GM19351 (cell line): ENCODE measurements around the gene ZNF778.
"Not testable (repeated sequence)": the region's sequence is repeated elsewhere in the genome, so short reads cannot be mapped to it uniquely, and the experiment has no call there.

ENCODE experiments used
- ATAC-seq: cut with Tn5 transposase; IDR thresholded peaks from one replicate; pipeline ENCODE4 v1.9.1; 2021; ENCODE audit warnings: mild to moderate bottlenecking, moderate library complexity; ENCODE audit not compliant: unreplicated experiment

Gene ZNF778

DNA sequence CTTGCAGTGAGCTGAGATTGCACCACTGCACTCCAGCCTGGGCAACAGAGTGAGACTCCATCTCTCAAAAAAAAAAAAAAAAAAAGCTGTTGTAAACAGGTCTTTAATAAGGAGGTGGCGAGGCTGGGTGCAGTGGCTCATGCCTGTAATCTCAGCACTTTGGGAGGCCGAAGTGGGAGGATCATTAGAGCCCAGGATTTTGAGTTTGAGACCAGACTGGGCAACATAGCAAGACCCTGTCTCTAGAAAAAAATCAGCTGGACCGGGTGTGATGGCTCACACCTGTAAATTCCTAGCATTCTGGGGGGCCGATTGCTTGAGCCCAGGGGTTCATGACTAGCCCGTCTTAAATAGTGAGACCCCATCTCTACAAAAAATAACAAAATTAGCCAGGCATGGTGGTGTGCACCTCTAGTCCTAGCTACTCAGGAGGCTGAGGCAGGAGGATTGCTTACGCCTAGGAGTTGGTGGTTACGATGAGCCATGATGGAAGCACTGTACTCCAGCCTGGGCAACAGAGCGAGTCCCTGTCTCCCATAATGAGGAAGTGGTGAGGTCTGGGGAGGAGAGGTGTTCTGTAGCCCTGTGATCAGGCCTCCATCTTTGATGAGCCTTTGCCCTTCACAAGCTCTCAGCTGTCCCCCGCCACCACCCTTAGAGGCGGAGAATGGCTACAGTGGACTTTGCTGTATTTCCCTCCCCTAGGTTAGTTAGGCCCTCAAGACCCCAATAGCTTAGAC, 36.2 kb downstream of the ZNF778 start:
- no peak for ATAC-seq

DNA sequence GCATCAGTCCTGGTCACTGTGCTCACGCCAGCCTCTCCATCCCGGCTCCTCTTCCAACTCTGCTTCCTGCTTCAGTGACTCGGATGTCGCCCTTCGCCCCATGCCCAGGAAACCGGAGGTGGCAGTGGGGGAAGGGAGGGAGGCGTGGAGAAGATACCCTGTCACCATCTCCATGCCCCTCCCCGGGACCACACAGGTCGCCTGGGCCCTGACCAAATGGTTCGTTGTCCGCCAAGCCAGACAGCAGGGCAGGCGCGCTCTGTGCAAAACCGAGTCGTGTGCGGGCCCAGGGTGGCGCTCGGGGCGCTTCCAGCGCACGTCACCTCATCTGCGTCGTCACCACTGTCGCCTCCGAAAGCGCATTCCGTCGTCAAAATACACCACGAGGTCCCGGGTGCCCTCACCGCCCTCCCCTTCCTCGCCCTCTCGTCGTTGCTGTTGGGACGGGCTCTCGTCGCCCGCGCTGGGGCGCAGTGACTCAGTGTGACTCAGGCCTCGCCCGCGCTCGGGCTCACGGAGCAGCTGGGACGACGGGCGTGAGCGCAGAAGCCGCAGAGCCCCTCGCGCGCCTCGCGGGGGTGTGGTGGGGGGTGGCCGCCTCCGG, 39.2 kb downstream of the ZNF778 start:
- ATAC-seq = no peak

DNA sequence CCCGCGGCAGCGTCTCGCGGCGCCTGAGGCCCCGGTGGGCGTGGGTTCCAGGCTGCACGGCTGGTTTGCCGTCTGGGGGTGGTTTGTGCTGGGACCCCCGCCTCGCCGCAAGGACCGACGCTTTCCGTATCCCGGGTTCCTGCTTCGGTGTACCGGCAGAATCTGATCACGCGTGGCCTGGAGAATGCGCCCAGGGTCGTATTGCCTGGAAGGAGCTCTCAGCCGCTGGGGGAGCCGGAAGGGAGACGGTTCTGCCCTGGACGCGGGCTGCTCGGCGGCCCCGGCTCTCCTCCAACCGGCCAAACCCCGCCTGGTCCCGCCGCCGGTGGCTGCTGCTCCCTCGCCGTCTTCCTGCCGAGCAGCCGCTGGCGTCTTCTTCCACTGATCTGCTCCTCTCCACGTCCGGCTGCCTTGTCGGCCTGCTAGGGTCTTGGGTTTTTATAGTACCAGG, 39.8 kb downstream of the ZNF778 start:
- no peak for ATAC-seq

DNA sequence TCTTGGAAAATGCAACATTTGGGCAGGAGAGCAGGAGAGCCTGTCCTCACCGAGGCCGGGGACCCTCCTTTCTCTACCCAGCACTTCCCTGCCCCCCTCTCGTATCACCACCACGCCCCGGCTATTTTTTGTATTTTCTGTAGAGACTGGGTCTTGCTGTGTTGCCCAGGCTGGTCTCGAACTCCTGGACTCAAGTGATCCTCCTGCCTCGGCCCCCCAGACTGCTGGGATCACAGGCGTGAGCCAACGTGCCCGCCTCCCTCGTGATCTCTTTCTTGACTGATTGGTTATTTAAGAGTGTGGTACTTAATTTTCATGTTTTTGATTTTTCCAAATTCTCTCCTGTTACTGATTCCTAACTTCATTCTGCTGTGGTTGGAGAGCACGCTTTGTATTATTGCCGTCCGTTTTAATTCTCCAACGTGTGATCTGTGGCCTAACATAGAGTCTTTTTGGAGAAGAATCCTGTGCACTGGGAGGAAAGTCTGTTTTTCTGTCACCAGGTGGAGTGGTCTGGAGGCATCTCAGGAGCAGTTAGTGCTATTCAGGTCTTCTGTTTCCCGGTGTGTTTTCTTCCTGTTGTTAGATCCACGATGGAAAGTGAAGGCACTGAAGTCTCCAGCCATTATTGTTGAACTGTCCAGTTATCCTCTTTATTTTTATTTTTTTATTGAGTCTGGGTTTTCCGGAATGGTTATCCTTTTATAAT, 40.4 kb downstream of the ZNF778 start:
- no peak for ATAC-seq

DNA sequence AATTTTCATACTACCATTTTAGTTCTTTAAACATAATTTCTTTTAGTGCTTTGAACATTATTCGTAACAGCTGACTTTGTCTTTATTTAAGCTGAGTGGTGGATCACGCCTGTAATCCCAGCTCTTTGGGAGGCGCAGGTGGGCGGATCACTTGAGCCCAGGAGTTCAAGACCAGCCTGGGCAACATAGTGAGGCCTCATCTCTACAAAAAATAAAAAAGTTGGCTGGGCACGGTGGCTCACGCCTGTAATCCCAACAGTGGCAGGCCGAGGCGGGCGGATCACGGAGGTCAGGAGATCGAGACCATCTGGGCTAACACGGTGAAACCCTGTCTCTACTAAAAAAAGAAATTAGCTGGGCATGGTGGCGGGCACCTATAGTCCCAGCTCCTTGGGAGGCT, 42.4 kb downstream of the ZNF778 start:
- ATAC-seq = not testable (repeated sequence)

DNA sequence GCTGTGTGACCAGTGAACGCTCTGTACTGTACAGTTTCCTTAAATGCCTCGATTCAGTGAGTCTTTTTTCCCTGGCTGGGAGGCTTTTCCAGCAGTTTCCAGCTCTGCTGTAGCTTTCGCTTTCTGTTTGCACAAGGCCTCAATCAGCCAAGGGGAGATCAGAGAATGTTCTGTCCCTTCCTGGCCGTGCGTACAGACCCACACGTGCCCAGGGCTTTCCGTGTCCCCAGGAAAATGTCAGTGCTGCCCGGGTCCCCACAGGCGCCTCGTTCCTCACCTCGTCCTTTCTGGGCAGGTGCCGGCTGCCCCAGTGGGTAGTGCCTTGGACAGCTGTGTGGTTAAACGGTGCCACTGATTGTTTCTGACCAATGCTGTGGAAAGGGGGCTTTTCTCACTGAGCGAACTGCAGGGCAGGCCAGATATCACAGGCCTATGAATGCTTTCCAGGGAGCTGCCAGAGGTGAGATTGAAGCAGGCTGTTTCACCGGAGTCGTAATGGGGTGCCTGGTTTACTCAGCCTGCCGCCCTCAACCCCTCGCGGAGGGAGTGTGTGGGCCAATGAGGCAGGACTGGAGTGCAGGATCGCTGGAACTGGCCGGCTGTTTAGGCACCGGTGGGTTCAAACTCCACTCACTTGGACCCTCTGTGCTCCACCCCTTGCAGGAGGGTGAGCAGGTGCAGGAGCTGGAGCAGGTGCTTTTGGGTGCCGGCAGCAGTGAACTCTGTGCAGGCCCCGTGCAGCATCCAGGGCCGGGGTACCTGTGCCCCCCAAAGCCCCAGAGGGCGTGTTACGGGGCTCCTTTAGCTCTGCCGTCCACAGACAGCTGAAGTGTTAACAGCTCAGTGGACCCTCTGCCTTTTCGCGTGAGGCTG, 44.4 kb downstream of the ZNF778 start:
- ATAC-seq = no peak

DNA sequence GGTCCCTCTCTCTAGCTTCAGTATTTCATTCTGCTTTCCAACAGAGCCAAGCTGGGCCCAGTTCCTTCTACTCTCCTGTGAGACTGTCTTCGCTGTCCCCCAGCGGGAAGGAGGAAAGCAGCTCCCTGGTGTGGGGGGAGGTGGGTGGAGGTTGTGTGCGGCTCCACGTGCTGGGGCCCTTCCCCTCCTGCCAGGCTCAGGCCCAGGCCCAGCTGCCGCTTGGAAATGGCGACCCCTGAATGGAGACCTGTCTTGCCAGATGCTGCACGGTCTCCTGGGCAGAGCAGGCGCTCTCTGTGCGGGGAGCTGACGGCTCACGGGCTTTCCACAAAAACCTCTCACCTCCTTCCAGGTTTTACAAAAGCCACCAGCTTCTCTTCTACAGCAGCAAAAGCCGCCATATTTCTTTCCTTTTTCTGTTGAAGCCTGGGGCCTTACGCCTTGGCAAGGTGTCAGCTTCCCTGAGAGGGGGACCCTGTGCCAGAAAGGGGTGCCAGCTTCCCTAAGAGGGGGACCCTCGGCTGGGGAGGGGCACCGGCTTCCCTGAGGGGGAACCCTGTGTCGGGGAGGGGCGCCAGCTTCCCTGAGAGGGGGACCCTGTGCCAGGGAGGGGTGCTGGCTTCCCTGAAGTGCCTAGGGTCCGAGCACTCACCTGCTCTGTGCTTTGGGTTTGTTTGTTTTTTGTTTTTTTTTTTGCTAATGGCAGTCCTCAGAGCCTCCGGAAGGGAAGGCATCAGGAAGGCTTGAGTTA, 47.5 kb downstream of the ZNF778 start:
- no peak for ATAC-seq

DNA sequence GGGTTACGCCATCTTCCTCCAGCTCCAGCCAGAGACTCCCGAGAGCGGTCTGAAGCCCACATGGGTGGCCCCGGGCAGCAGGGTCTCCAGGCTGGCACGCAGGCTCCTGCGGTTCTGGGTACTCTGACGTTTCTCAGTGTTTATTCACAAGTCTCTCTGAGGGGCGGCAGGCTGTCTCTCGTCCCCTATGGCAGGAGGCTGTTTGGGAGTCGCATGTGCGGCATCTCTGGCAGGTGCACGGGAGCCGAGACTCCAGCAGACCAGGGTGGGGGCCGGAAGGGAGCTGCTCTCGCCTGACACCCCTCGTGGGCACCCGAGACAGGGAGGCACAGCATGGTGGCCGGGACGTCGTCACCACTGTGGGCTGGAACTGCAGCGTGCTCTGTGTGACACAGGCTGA, 48.1 kb downstream of the ZNF778 start:
- ATAC-seq = no peak

DNA sequence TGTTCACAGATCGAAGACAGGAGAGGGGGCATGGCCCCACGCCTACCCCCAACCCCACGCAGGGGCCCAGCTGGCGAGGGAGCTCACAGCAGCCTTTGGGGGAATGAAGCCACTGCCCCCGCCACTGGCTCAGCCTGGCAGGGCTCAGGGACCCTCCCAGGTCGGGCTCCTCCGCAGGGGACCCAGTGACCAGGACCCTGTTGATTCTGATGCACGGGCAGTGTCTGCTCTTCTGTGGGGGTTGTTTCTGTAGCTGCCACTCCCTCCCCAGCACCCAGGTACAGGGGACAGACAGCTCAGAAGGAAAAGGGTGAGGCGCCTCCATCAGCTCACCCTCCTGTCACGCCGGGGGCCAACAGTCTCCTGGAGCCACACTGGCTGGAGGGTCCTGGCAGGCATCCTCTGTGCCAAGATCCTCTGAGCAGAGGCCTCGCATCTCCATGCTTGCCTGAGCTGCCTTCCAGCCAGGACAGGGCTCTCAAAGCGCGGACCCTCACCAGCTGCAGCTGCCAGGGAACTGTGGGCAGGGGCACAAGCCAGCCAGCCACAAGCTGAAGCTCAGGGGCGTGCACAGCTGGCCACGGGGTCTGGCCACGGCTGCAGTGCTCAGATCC, 49.1 kb downstream of the ZNF778 start:
- ATAC-seq = no peak

DNA sequence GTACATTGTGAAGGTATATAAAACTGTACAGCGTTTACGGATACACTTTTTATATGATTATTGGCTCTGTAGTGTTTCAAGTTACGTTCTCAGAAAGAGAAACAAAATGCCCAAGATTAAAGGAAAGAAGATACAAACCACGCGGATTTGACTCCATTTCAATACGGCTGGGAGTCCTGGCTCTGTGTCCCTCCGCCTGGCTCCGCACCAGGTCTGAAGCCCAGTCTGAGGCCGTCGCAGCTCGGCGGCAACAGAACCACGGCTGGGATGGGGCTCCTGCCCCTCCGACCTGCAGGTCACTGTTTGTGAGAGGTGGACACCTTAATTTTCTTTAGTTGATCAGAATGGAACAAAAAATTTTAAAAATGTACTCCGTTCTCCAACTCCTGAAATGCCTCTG, 50.2 kb downstream of the ZNF778 start:
- not testable (repeated sequence) for ATAC-seq

DNA sequence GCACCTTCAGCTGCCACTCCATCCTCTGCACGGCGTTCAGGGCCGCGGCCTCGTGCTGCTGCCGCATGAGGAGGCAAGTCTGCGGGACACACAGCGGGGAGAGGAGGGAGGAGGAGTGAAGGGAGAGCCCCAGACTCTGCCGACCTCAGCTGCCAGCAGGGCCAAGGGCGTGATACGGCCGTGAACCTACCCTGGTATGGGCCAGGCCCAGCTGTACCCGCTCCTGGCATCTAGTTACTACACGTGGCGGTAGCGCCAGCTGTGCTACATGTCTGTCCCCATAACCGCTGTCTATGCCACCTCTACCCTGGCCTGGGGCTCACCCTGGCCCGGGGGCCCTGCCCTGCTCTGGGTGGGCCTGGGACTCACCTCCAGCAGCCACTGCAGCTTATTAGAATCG, 51.1 kb downstream of the ZNF778 start:
- ATAC-seq = no peak

DNA sequence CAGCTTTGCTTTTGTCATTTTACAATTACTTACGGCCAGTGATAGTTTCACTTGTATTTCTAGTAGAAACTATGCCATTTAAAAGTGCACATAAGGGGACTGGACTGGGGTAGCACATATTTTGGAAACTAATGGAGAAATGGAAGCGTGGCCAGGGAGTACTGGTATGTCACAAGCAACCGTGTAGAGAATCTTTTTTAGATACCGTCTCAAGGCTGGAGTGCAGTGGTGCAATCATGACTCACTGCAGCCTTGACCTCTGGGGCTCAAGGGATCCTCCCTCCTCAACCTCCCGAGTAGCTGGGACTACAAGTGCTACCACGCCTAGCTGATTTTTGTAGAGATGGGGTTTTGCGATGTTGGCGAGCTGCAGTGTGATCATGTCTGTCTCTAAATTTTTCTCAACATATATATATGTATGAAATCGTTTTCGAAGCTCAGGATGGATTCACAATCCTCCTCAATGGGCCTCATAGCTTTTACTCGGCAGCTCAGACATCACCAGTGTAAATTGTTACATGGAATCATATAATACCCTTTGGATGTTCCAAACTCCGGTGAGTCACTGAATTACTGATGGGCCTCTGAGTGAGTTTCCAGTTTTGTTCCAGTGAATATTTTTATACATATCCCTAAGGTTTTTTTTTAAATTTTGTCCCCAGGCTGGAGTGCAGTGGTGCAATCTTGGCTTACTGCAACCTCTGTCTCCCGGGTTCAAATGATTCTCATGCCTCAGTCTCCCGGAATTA, 51.7 kb downstream of the ZNF778 start:
- ATAC-seq = no peak

DNA sequence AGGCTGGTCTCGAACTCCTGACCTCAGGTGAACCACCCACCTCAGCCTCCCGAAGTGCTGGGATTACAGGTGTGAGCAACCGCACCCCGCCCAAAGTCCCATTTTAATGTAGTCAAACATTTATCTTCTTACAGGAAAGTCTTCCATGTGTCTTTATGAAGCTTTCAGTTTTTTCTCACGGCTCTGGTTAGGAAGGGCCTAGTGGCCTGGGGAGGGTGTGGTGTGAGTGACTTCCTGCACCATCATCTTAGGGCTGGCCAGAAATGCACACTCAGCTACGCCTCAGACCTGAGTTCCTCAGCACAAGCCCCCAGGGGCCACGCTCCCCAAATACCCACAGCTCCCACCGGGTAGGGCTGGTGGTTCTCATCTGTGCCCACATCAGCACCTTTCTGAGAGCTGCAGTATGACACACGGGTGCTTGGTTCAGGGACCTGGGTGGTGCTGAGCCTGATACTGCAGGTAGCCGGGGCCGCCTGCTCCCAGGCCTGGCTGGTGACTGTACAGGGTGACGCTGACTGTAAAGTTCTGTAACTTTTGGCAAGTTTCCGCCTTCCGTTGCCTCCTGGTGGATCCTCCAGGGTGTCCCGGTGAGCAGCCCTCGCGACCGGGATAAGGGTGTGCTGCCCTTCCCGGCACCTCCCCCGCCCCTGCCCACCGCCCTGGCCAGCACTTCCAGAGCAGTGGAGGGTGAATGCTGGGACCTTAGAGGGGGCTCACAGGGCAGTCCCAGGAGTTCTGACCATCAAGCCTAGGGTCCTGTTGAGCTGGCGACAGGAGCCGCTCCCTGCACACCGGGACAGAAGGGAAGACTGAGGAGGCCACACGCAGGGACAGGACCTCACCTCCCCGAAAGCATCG, 52.5 kb downstream of the ZNF778 start:
- ATAC-seq = no peak

DNA sequence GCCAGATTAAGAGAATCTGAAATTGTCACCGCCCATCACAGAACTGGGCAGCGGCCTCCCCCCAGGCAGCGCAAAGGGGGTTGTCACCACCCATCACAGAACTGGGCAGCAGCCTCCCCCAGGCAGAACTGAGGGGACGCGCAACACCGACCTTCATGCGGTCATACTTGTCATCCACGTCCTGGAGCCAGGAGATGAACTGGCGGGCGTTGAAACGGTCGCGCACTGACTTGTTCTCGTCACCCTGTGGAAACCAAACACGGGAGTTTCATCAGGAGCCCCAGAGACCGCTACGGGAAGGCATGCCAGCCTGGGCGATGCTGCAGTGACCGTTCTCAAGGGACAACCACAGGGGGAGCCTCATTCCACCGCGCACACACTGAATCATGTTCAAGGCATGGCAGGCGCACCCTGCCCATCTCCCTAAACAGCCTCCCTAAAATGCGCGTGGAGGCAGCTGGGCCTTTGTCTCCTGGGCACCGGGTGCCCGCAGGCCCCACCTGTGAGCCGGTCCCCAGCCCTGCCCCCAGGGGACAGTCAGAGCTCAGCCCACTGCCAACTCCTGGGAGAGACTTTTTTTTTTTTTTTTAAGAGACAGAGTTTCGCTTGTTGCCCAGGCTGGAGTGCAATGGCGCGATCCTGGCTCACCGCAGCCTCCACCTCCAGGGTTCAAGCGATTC, 53.3 kb downstream of the ZNF778 start:
- ATAC-seq = no peak

DNA sequence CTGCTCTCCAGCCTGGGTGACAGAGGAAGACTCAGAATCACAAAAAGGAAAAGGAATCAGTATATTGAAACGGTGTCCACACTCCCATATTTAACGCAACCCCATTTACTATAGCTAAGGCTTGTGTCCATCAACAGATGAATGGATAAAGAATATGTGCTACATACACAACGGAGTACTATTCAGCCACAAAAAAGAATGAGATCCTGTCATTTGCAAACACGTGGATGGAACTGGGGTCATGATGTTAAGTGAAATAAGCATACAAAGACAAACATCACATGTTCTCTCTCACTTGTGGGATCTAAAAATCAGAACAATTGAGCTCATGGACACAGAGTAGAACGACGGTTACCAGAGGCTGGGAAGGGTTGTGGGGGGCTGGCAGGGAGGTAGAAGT, 55.1 kb downstream of the ZNF778 start:
- ATAC-seq = no peak

DNA sequence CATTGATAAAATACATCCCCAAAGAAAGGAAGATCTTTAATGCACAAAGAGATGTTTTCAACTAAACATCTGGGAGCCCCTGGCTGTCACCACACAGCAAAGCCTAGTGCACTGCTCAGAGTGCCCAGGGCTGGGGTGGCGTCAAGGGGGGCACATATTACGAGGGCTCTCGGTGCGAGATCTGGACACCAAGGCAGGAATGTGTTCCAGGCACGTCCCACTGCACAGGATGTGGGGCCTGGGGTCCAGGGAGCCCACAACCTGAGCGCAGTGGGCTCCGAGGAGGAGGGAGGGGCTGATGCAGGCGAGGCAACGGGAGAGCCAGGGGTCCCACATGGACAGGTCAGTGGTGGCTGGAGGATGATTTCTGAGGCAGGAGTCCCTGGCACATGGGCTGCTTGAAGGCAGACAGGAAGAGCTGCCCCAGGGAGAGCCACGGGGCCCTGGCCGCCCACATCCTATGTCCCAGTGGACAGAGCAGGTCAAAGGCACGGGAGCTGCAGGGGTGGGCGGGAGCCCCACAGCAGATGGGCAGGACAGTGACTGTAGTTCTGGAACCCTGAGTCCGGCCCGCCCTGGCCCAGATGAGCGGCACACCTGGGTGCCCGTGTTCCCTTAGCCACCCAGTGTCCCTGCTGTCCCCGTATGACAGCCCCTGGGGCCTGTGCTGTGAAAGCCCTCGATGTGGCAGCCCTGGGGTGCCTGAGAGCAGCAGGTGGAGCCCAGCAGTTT, 56.4 kb downstream of the ZNF778 start:
- no peak for ATAC-seq
